GM06990 (cell line): ENCODE measurements around the gene RDH12.

Source experiments
- DNase-seq: peaks from one replicate; pipeline ENCODE4 v3.0.0-alpha.2; 2011; ENCODE audit not compliant: insufficient read length; ENCODE audit errors: extremely low read depth
- H3K27me3 ChIP-seq: replicated peaks from 2 replicates; pipeline ENCODE4 v1.6.0; 2011; ENCODE audit warnings: low read length; ENCODE audit not compliant: control insufficient read depth, insufficient read depth
- H3K36me3 ChIP-seq: 2 replicates; pipeline ENCODE4 v1.5.1; 2011; ENCODE audit warnings: low read length; ENCODE audit not compliant: control insufficient read depth, insufficient read depth
- H3K4me3 ChIP-seq: replicated peaks from 2 replicates; pipeline ENCODE4 v1.5.1; 2011; ENCODE audit warnings: low read depth, mild to moderate bottlenecking, control low read depth, low read length
- TF ChIP-seq, protein P1 (sequence below): IDR thresholded peaks from 2 replicates; pipeline ENCODE4 v1.5.1; 2011; ENCODE audit warnings: low read length, control low read depth, mild to moderate bottlenecking, inconsistent platforms; ENCODE audit not compliant: insufficient read depth, poor library complexity, severe bottlenecking

The RDH12 gene

DNA sequence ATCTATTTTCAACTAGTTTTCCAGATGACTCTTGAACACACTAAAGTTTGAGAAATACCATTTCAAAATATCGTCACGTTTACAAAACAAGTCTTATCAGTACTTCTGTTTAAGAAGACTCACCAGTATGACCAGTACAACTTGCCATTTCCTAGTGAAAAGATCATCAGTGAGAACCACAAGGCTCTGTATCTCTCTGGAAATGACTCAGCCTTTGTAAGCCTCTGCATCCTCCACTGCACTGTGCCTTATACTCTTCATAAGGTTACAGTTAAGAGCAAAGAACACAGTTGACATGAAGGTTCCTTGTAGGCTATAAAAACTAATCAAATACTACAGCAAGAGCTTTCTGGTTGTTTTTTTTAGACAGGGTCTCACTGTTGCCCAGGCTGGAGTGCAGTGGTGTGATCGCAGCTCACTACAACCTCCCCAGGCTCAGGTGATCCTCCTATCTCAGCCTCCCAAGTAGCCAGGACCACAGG lies 21.5 kb upstream of the RDH12 start:
- peak; percentile 78 for DNase-seq
- H3K27me3 ChIP-seq, result no peaks in the 10 kb centered on the region
- H3K36me3 ChIP-seq, result peaks cover 2% of the 10 kb centered on the region
- no peak overlapping the region for H3K4me3 ChIP-seq
- TF ChIP-seq, protein P1, sequence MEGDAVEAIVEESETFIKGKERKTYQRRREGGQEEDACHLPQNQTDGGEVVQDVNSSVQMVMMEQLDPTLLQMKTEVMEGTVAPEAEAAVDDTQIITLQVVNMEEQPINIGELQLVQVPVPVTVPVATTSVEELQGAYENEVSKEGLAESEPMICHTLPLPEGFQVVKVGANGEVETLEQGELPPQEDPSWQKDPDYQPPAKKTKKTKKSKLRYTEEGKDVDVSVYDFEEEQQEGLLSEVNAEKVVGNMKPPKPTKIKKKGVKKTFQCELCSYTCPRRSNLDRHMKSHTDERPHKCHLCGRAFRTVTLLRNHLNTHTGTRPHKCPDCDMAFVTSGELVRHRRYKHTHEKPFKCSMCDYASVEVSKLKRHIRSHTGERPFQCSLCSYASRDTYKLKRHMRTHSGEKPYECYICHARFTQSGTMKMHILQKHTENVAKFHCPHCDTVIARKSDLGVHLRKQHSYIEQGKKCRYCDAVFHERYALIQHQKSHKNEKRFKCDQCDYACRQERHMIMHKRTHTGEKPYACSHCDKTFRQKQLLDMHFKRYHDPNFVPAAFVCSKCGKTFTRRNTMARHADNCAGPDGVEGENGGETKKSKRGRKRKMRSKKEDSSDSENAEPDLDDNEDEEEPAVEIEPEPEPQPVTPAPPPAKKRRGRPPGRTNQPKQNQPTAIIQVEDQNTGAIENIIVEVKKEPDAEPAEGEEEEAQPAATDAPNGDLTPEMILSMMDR, result no peak

DNA sequence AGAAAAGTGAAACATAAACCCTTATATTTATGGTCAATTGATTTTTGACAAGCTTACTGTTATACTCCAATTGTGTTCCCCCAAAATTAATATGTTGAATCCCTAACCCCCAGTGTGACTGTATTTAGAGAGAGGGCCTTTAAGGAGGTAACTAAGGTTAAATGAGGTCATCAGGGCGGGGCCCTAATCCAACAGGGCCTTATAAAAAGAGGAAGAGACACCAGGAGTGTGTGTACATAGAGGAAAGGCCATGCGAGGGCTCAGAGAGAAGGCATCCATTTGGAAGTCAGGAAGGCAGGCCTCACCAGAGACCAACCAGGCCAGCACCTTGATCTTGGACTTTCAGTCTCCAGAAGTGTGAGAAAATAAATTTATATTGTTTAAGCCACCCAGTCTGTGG lies 20.7 kb upstream of the RDH12 start:
- no peak overlapping the region for H3K4me3 ChIP-seq
- TF ChIP-seq, protein P1, result no peak
- DNase-seq, result no peak
- no peaks in the 10 kb centered on the region for H3K27me3 ChIP-seq
- H3K36me3 ChIP-seq, result peaks cover 2% of the 10 kb centered on the region

DNA sequence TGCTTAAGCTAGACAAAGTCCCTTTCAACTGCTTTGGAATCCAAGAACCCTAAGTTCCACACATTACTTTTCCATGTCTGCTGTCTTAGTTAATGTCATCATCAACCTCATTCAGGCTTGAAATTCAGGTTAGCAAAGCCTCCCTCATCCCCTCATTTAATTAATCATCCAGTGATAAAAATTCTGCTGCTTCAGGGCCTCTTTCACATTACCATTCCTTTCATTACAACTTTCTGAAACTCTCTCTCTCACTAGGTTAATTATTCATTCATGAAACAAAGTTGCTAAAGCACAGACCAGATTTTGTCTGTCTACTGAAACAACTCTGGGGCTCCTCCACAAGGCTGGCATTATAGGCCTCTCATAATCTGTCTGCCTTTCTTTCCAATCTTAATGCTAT lies 17.8 kb upstream of the RDH12 start:
- H3K27me3 ChIP-seq, result no peaks in the 10 kb centered on the region
- no peak for DNase-seq
- no peaks in the 10 kb centered on the region; the same call in none of the 2 replicates for H3K36me3 ChIP-seq
- H3K4me3 ChIP-seq, result no peak overlapping the region
- TF ChIP-seq, protein P1, result no peak

DNA sequence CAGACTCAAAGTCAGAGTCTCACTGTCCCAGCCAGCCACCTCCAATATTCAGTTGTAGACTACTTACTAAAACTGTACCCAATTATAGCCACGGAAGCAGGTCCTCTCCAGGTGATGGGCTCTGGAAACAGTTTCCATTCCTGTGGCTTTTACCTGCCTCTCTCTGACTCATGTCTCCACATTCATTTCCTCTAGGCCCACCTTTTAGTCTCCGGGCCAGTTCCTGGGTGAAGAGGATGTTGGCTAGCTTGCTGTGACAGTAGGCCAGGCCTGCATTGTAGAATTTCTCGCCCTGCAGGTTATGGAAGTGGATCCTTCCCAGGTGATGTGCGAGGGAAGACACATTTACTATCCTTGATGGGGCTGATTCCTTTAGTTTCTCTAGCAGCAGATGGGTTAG lies 11.7 kb upstream of the RDH12 start:
- TF ChIP-seq, protein P1, result no peak
- Histone ChIP-seq H3K4me3 (no peak overlapping the region), H3K27me3 (no peaks in the 10 kb centered on the region), H3K36me3 (peaks cover 2% of the 10 kb centered on the region)
- no peak for DNase-seq

DNA sequence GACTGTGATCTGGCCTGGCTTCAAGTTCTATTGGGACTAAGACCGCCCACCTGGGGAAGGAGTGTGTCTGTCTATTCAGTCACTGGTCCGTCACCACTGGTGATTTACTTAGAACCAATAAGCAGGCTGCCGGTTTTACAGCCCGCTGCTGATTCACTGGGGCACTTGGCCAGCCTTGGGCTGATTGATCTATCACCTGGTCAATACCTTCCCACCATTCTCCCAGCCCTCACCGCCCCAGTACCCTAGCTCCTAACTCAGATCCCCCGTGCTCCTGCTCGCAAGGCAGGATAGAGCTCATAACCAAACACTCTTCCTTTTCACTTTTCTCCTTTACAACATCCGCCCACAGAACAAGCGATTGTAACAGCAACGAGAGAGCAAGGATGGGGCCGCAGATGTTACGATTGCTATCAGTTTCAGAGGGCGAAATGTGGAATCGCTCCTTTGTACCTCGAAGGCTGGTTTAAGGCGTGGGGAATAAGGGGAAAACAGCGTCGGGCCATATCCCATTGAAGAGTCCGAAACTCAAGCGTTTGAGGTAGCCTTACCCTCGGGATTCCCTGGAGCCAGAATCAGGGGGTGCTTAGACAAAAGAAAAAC lies 6.8 kb upstream of the RDH12 start:
- peak; percentile 78 for DNase-seq
- Histone ChIP-seq H3K27me3 (no peaks in the 10 kb centered on the region), H3K36me3 (no peaks in the 10 kb centered on the region; the same call in none of the 2 replicates), H3K4me3 (peak overlapping the region; percentile 75)
- TF ChIP-seq, protein P1, result no peak
